Endothelial cell of umbilical vein (primary cell): ENCODE results near the gene FICD.

Source experiments
- CTCF ChIP-seq, 2 donors: IDR thresholded peaks; 1 replicate in 1 of 2; 2 replicates in 1 of 2; pipeline ENCODE4 v1.5.1; 2011; ENCODE audit warnings: low read length in 2 of 2, mild to moderate bottlenecking in 2 of 2, moderate library complexity in 2 of 2, control low read depth in 1 of 2, inconsistent platforms in 1 of 2, low read depth in 1 of 2; ENCODE audit not compliant: insufficient read depth in 1 of 2; ENCODE audit errors: extremely low read depth in 1 of 2
- EZH2 ChIP-seq: IDR thresholded peaks from 2 replicates; pipeline ENCODE4 v1.6.1; 2012; ENCODE audit warnings: borderline replicate concordance, low read depth, mild to moderate bottlenecking, moderate library complexity, low read length, inconsistent platforms; ENCODE audit not compliant: severe bottlenecking
- POLR2A ChIP-seq: IDR thresholded peaks from 2 replicates; pipeline ENCODE4 v1.6.1; 2012; ENCODE audit warnings: low read depth, mild to moderate bottlenecking, control low read depth, low read length

GRCh38 chr12:108527166-108527496 is 12.1 kb downstream of the FICD start:
- TF ChIP-seq CTCF (IDR thresholded peaks at IDR 0.05; ENCODE audit: extremely low read depth in 1 of 2, insufficient read depth in 1 of 2, low read depth in 1 of 2, low read length in 2 of 2) (no peak), EZH2 (no peak), POLR2A (no peak)
